ENCODE results near the gene CRISP3.

Gene CRISP3, protein sequence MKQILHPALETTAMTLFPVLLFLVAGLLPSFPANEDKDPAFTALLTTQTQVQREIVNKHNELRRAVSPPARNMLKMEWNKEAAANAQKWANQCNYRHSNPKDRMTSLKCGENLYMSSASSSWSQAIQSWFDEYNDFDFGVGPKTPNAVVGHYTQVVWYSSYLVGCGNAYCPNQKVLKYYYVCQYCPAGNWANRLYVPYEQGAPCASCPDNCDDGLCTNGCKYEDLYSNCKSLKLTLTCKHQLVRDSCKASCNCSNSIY

DNA sequence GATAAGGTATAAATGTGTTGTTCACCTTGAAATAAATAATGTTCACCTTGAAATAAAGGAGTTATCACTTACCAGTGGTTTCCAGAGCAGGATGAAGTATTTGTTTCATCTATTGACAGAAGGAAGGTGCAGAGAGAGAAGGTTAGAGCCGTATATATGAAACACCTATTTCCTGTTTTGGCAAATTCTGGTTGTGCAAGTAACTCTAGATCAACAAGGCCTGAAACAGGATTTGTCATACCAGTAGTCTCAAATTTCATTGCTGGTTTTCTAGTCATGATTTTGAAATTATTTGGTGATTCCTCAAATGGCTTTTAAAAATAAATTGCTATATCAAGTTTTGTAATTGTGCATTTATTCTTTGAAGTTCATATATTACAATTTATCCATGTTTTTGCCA is at the start of gene CRISP3:
Gene CRISP3, minus strand, starts transcription at position 130 of the 400 bp plus-strand sequence. Its CDS starts 21 bp downstream, at position 109.
- H3K9me3 Mint-ChIP-seq = no peaks in the 10 kb centered on the region
- H3K36me3 Mint-ChIP-seq (ENCODE audit: low read depth) = no peaks in the 10 kb centered on the region
- no peak within 1 kb of the TSS for H3K27ac Mint-ChIP-seq
- no peak within 1 kb of the TSS for H3K4me3 Mint-ChIP-seq
- H3K4me1 Mint-ChIP-seq (ENCODE audit: low read depth) = no peaks in the 10 kb centered on the region
- intact Hi-C loops (cut with micrococcal nuclease) = no loop called here
- H3K27me3 Mint-ChIP-seq = no peaks in the 10 kb centered on the region

DNA sequence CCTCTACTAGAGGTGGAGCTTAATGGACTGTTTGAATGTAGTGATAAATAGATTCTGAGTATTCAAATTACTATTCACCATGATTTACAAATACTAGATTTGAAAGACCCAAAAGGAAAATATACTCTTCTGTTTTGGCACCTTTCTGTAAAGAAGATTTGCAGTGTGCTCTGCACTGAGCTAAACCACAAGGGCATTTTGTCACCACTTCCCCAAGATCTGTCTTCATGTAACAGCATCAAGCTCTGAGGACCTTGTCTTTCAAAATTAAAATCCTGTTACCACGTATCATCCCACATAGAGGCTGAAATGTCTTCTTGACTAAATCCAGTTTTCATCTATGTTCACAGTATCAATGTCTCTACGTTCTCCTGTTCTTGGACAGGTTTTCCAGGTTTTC is 46.2 kb upstream of the CRISP3 start:
- Mint-ChIP-seq H3K27me3 (no peaks in the 10 kb centered on the region), H3K9me3 (peaks cover 8% of the 10 kb centered on the region), H3K4me1 (ENCODE audit: low read depth) (no peaks in the 10 kb centered on the region), H3K36me3 (ENCODE audit: low read depth) (no peaks in the 10 kb centered on the region), H3K4me3 (no peak overlapping the region), H3K27ac (no peak overlapping the region)
- intact Hi-C loops (cut with micrococcal nuclease) = no loop called here

DNA sequence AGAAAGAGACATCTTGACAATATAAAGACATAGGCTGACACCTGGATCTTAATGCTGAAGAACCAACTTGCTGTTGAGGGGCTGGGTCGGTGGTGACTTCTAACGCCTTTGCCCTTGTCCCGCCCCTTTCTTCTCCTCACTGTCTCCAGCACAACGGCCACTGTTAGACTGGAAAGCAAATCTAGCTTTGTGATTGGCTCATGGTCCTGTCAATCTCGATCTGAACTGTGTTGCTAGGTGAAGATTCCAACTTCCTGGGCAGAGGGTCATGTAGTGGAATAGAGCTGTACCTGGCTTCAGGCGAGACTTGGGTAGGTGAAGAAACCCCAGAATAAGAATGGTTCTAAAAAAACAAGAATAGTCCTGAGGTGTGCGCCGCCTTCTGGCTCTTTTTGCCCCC is 43.0 kb upstream of the CRISP3 start, which contains the start of gene PGK2:
Gene PGK2, minus strand, starts transcription at position 110 of the 400 bp plus-strand sequence. Its CDS starts 98 bp downstream, at position 12.
- intact Hi-C loops (cut with micrococcal nuclease) = no loop called here
- no peaks in the 10 kb centered on the region for H3K27me3 Mint-ChIP-seq
- no peaks in the 10 kb centered on the region for H3K4me1 Mint-ChIP-seq (ENCODE audit: low read depth)
- H3K9me3 Mint-ChIP-seq = peaks cover 8% of the 10 kb centered on the region
- no peak within 1 kb of the TSS for H3K4me3 Mint-ChIP-seq
- no peaks in the 10 kb centered on the region for H3K36me3 Mint-ChIP-seq (ENCODE audit: low read depth)
- H3K27ac Mint-ChIP-seq = no peak within 1 kb of the TSS

DNA sequence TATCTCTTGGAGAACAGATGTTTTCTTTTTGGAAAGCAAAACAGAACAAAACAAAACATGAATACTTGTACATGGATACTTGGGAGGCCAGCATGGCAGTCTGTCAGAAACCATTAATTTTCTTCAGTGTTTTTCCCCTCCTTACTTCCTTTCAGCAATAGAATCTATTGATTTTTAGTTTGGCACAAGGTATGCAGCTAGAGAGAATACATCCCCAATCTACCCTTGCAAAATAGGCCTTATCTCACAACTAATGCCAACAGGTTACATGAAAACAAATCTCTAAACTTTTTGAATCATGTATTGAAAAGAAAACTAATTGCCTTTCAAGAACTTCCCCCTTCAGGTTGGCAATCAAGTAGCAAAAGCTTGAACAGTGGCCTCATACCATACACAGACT is 40.1 kb upstream of the CRISP3 start:
- no peaks in the 10 kb centered on the region for H3K27me3 Mint-ChIP-seq
- no peak overlapping the region for H3K27ac Mint-ChIP-seq
- H3K4me3 Mint-ChIP-seq = no peak overlapping the region
- no peaks in the 10 kb centered on the region for H3K36me3 Mint-ChIP-seq (ENCODE audit: low read depth)
- peaks cover 8% of the 10 kb centered on the region for H3K9me3 Mint-ChIP-seq
- no peaks in the 10 kb centered on the region for H3K4me1 Mint-ChIP-seq (ENCODE audit: low read depth)
- intact Hi-C loops (cut with micrococcal nuclease) = no loop called here

DNA sequence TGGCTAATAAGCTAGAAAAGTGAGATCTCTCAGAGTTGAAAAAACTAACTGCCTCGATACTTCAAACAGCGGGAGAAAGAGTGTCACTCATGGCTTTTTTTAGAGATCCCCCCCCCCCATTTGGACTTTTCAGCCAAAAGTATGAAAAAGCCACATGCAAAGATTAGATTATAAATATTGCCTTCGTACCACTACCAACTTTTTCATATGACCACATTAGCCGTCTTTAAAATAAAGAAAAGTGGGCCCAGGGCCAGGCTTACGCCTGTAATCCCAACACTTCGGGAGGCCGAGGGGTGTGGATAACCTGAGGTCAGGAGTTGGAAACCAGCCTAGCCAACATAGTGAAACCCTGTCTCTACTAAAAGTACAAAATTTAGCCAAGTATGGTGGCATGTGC is 38.5 kb upstream of the CRISP3 start:
- no peaks in the 10 kb centered on the region for H3K4me1 Mint-ChIP-seq (ENCODE audit: low read depth)
- no peaks in the 10 kb centered on the region for H3K27me3 Mint-ChIP-seq
- intact Hi-C loops (cut with micrococcal nuclease) = no loop called here
- H3K4me3 Mint-ChIP-seq = no peak overlapping the region
- H3K36me3 Mint-ChIP-seq (ENCODE audit: low read depth) = no peaks in the 10 kb centered on the region
- no peak overlapping the region for H3K27ac Mint-ChIP-seq
- peaks cover 8% of the 10 kb centered on the region for H3K9me3 Mint-ChIP-seq

DNA sequence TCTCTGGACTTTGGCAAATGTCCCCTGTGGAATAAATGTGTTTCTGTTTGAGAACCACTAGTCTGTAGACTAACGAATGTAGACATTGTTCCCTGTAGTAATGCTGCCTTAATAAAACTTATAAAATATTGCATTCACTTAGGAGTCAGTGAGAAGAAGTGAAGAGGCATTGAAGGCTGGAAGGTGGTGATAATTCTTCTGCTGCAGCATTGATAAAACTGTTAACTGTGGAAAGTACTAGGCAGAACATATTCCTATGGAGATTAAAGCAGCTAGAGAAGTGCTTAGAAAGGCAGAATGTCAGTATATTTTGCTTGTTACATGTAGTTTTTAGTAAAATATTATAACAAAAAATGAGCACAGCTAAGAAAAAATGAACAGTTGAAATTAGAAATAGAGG is 38.1 kb upstream of the CRISP3 start:
- intact Hi-C loops (cut with micrococcal nuclease) = no loop called here
- no peaks in the 10 kb centered on the region for H3K4me1 Mint-ChIP-seq (ENCODE audit: low read depth)
- H3K27me3 Mint-ChIP-seq = no peaks in the 10 kb centered on the region
- no peak overlapping the region for H3K27ac Mint-ChIP-seq
- H3K9me3 Mint-ChIP-seq = peaks cover 8% of the 10 kb centered on the region
- H3K4me3 Mint-ChIP-seq = no peak overlapping the region
- H3K36me3 Mint-ChIP-seq (ENCODE audit: low read depth) = no peaks in the 10 kb centered on the region

DNA sequence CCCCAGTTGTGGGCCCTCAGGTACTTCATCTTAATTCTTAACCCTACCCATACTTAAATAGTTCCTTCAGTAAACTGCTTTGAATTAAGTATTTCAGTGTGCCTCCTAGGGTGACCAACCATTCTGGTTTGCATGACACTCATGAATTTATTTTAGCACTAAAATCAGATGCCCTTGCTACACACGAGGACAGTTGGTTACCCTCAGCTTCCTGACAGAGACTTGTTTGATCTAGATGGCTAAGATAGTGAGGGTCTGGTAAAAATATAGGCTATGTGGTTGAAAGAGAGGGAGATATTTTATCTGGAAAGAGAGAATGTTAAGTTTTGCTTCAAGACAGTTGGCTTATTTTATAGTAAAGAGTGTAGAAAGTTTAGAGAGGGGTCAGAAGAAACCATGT is 32.3 kb upstream of the CRISP3 start:
- H3K27ac Mint-ChIP-seq = no peak overlapping the region
- peaks cover 9% of the 10 kb centered on the region for H3K9me3 Mint-ChIP-seq
- no peaks in the 10 kb centered on the region for H3K4me1 Mint-ChIP-seq (ENCODE audit: low read depth)
- no peak overlapping the region for H3K4me3 Mint-ChIP-seq
- no peaks in the 10 kb centered on the region for H3K36me3 Mint-ChIP-seq (ENCODE audit: low read depth)
- no peaks in the 10 kb centered on the region for H3K27me3 Mint-ChIP-seq
- intact Hi-C loops (cut with micrococcal nuclease) = no loop called here

DNA sequence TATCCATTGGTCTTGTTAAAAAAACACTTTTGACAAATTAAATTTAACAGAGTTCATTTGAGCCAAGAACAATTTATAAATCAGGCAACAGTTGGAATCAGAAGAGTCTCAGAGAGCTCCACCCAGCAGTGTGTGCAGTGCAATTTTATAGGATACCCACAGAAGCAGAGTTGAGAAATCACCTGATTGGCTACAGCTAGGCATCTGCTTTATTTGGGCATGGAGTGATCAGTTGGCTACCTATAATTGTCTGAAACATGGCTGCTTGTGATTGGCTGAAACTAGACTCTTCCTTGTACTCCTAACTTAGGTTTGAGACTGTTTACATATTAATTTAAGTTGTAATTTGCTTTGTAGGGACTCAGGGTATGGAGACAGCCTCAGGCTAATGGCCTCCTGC is 30.9 kb upstream of the CRISP3 start:
- intact Hi-C loops (cut with micrococcal nuclease) = no loop called here
- Mint-ChIP-seq H3K4me1 (ENCODE audit: low read depth) (no peaks in the 10 kb centered on the region), H3K9me3 (peaks cover 9% of the 10 kb centered on the region), H3K4me3 (no peak overlapping the region), H3K36me3 (ENCODE audit: low read depth) (no peaks in the 10 kb centered on the region), H3K27me3 (no peaks in the 10 kb centered on the region), H3K27ac (no peak overlapping the region)

DNA sequence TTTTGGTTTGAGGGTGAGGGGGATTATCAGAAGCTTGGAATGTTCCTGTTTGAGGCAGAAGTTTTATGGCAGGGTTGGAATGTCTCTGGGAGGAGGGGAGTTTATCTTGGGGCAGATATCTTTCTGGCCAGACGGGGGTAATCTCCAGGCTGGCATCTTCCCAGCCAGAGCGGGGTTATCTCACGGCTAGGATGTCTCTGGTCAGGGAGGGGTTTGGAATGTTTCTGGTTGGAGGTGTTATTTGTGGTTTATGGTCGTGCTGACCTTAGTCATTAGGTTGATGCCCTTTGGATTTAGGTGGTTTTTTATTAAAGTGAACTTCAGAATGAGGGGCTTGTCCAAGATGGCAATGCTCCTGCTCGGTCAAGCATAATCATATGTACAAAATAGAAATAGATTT is 28.1 kb upstream of the CRISP3 start:
- Mint-ChIP-seq H3K27me3 (no peaks in the 10 kb centered on the region), H3K36me3 (ENCODE audit: low read depth) (no peaks in the 10 kb centered on the region), H3K4me3 (no peak overlapping the region), H3K4me1 (ENCODE audit: low read depth) (no peaks in the 10 kb centered on the region), H3K9me3 (peaks cover 9% of the 10 kb centered on the region), H3K27ac (no peak overlapping the region)
- intact Hi-C loops (cut with micrococcal nuclease) = no loop called here

DNA sequence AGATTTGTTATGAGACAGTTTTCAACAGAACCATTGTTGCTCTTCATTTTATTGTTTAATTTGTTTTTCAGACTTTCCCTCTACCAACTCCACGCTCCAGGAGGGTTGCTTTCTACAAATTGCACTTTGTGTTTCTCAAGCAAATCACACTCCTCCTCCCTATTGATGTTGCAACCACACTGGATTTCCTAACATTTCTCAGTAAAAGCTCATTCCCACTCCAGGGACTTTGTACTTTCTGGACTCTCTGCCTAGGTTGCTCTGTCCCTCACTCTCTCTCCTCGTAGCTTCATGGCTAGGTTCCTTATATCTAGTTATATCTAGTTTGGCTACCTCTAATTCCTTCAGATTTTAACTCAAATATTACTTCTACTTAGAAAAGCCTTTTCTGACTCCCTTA is 22.6 kb upstream of the CRISP3 start:
- H3K27ac Mint-ChIP-seq = no peak overlapping the region
- peaks cover under 1% of the 10 kb centered on the region for H3K9me3 Mint-ChIP-seq
- no peaks in the 10 kb centered on the region for H3K4me1 Mint-ChIP-seq (ENCODE audit: low read depth)
- no peaks in the 10 kb centered on the region for H3K27me3 Mint-ChIP-seq
- no peak overlapping the region for H3K4me3 Mint-ChIP-seq
- intact Hi-C loops (cut with micrococcal nuclease) = no loop called here
- no peaks in the 10 kb centered on the region for H3K36me3 Mint-ChIP-seq (ENCODE audit: low read depth)

DNA sequence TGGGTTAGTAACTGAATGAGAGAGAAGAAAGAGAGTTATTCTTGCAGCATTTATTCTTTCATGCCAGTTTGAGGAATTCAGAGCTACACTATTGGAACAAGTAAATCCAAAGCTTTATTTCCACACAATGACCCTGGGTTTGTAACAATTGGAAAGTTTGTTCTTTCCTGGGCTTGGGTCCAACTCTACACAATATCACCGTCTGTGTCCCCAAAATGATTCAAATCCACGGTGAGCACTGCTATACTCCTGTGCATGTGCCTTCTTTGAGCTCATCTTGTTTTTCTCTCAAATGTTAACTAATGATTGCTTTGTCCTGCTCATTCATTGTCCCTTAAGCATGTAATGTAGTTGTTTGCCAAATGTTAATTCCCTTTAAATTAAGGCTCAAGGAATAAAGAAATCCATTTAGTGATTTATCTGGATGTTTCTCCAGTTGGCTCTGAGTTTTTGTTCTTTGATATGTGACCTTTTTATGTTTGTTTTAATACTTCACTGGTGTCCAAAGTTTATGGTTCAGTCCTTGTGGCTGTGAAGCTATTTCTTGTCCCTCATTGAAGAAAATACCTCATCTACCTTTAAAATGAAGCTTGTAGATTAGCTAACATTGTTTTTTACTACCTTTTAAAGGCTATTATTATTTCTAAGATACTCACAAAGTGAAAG is 20.5 kb upstream of the CRISP3 start:
- no peaks in the 10 kb centered on the region for H3K36me3 Mint-ChIP-seq (ENCODE audit: low read depth)
- no peak overlapping the region for H3K4me3 Mint-ChIP-seq
- H3K27ac Mint-ChIP-seq = no peak overlapping the region
- H3K27me3 Mint-ChIP-seq = no peaks in the 10 kb centered on the region
- intact Hi-C loops (cut with micrococcal nuclease) = no loop called here
- no peaks in the 10 kb centered on the region for H3K4me1 Mint-ChIP-seq (ENCODE audit: low read depth)
- no peaks in the 10 kb centered on the region for H3K9me3 Mint-ChIP-seq

DNA sequence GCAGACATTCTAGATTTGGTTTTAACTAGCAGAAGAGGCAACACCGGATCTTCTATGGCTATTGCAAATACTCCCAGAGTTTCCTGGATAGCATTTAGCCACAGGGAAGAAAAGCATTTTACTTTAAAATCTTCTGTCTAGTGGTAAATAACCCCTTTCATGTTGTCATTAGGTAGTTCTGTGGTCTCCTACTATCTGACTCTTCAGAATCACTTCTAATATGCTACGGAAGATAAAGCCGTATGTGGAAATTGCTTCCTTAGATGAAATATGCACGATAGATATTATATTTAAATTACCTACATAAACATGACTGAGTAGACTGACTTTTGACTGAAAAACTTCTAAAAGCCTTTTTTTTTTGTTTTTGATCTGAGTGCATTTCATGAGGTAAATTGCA is 759 bp downstream of the CRISP3 start:
- Mint-ChIP-seq H3K27ac (no peak overlapping the region), H3K27me3 (no peaks in the 10 kb centered on the region), H3K9me3 (no peaks in the 10 kb centered on the region), H3K4me3 (no peak overlapping the region), H3K36me3 (ENCODE audit: low read depth) (no peaks in the 10 kb centered on the region), H3K4me1 (ENCODE audit: low read depth) (no peaks in the 10 kb centered on the region)
- intact Hi-C loops (cut with micrococcal nuclease) = no loop called here

DNA sequence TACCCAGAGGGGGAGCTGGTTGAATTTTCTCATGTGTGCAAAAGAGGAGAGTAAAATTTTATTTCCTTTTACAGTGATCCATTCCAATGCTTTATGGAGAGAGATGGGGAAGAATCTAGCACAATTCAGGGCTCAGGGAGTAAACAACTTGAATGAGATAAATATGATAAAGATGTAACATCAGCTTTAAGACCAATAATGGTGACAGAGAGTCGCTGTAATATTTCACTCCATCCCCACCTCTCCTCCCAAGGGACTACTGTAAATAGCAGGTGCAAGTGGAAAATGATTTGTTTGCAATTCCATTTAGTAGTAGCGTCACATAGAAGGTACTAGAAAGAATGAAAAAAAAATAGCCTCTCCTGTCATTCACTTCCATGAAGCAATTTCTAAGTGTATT is 4.8 kb downstream of the CRISP3 start:
- Mint-ChIP-seq H3K9me3 (no peaks in the 10 kb centered on the region), H3K4me1 (ENCODE audit: low read depth) (no peaks in the 10 kb centered on the region), H3K36me3 (ENCODE audit: low read depth) (no peaks in the 10 kb centered on the region), H3K4me3 (no peak overlapping the region), H3K27ac (no peak overlapping the region), H3K27me3 (no peaks in the 10 kb centered on the region)
- intact Hi-C loops (cut with micrococcal nuclease) = no loop called here

DNA sequence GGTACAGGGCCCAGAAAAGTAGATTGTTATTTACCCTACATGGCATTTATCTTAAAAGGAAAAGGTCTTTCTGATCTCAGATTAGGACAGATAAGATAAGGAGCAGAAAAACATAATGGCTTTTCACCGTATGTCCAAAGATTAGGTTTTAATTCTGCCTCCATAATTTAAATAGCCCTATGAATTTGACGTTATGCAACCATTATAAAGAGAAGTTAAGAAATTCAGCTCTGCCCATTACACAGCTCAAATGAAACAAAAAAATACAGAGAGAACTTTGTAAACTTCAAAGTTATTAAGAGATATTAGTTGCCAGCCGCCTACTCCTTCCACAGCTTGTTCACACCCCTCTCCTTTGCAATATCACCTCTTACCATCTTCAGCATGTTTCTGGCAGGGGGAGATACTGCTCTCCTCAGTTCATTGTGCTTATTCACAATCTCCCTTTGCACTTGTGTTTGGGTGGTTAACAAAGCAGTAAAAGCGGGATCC is 8.1 kb downstream of the CRISP3 start:
- intact Hi-C loops (cut with micrococcal nuclease) = no loop called here
- H3K4me1 Mint-ChIP-seq (ENCODE audit: low read depth) = no peaks in the 10 kb centered on the region
- H3K27ac Mint-ChIP-seq = no peak overlapping the region
- no peaks in the 10 kb centered on the region for H3K36me3 Mint-ChIP-seq (ENCODE audit: low read depth)
- H3K4me3 Mint-ChIP-seq = no peak overlapping the region
- no peaks in the 10 kb centered on the region for H3K27me3 Mint-ChIP-seq
- H3K9me3 Mint-ChIP-seq = no peaks in the 10 kb centered on the region

DNA sequence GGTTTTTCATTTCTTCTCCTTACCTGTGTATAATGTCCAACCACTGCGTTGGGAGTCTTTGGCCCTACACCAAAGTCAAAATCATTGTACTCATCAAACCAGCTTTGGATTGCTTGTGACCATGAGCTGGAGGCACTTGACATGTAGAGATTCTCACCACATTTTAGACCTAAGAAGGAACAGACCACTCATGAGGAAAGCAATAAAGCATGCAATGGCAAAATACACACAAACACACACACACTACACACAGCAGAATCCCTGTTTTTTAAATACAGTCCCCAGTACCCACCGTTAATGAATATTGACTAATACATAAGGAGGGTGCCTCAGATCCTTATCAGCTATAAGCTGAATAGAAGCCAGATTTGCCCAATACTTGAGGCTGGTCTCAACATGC is 10.5 kb downstream of the CRISP3 start:
- no peaks in the 10 kb centered on the region for H3K9me3 Mint-ChIP-seq

More for the DNA sequence above, 10.5 kb downstream of the CRISP3 start:
- intact Hi-C loops (cut with micrococcal nuclease) = no loop called here
- Mint-ChIP-seq H3K27ac (no peak overlapping the region), H3K36me3 (ENCODE audit: low read depth) (no peaks in the 10 kb centered on the region), H3K4me3 (no peak overlapping the region), H3K27me3 (no peaks in the 10 kb centered on the region), H3K4me1 (ENCODE audit: low read depth) (no peaks in the 10 kb centered on the region)

All from dendritic cell treated with granulocyte-macrophage colony-stimulating factor and Interleukin-4, amounts not matched to agents 40 ng/mL and 50 ng/mL, for 4 days (primary cell).